GM21515 (cell line): ENCODE measurements around the gene LMO1.

Source experiments
- ATAC-seq: cut with Tn5 transposase; IDR thresholded peaks from one replicate; pipeline ENCODE4 v1.9.1; 2021; ENCODE audit not compliant: unreplicated experiment

The LMO1 gene

GRCh38 chr11:8229299-8230177 is 34.1 kb downstream of the LMO1 start:
- ATAC-seq = no peak

- ATAC-seq = no peak
These were observed 35.4 kb downstream of the LMO1 start for GRCh38 chr11:8228231-8228630.

- ATAC-seq = no peak
These were observed 36.2 kb downstream of the LMO1 start for GRCh38 chr11:8227156-8228152.

- ATAC-seq = peak; percentile 64
These were observed 38.1 kb downstream of the LMO1 start for GRCh38 chr11:8225589-8226036.

DNA sequence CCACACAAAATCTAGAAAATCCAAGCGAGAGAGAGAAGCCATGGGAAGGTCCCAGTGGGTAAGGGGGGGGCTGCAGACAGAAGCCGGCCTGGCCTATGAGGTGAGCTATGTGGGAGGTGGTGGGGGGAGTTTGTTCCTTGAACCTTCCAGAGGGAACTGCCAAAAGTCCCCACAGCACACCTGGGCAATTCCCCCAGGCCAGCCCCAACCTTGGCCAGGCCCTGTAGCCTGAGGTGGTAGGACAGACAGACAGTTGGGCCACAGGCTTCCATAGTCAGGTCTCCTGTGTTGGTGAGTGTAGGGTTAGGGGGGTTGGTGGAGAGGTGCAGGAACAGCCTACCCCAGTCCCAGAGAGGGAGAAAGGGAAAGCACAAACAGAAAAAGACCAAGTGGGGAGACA is 39.0 kb downstream of the LMO1 start:
- no peak for ATAC-seq

DNA sequence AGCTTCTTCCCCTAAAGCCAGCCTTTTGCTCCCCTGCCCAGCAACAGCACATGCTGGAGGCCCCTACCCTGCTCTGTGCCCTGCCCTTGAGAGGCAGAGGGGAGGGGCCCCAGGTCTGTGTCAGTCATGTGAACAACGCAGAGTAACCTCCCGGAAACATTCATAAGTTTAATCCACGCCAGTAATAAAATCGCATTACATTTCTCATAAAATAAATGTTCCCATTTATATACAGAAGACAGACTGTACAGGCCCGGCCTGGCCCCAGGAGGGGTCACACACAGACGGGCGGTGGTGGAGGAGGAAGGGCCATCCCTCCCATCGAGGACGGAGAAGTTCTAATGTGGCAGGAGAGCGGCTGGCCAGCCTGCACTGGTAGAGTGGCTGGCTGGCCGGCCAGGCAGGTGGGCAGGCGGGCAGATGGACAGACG is 39.5 kb downstream of the LMO1 start:
- ATAC-seq = no peak

DNA sequence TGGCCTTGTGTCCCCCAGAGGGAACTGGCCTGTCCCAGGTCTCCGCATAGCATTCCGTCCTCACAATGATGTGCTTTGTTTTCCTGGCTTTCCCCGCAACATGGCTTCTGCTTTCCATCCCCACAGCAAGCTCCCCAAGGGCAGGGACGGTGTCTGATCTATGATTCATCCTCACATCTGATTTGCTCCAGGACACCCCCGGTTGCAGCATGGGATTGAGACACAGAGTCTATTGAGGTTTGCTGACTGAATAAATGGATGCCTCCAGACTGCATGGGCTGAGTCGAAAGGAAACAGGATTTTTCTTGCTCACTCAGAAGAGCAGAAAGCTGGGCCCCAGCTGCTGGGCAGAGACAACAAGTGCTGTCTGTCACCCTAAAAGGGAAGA is 40.2 kb downstream of the LMO1 start:
- no peak for ATAC-seq

GRCh38 chr11:8222820-8223512 is 40.7 kb downstream of the LMO1 start:
- ATAC-seq = no peak

- no peak for ATAC-seq
These were observed 41.7 kb downstream of the LMO1 start for GRCh38 chr11:8221917-8222495.

GRCh38 chr11:8221046-8221723 is 42.5 kb downstream of the LMO1 start:
- ATAC-seq = no peak

GRCh38 chr11:8220261-8221045 is 43.2 kb downstream of the LMO1 start:
- no peak for ATAC-seq

DNA sequence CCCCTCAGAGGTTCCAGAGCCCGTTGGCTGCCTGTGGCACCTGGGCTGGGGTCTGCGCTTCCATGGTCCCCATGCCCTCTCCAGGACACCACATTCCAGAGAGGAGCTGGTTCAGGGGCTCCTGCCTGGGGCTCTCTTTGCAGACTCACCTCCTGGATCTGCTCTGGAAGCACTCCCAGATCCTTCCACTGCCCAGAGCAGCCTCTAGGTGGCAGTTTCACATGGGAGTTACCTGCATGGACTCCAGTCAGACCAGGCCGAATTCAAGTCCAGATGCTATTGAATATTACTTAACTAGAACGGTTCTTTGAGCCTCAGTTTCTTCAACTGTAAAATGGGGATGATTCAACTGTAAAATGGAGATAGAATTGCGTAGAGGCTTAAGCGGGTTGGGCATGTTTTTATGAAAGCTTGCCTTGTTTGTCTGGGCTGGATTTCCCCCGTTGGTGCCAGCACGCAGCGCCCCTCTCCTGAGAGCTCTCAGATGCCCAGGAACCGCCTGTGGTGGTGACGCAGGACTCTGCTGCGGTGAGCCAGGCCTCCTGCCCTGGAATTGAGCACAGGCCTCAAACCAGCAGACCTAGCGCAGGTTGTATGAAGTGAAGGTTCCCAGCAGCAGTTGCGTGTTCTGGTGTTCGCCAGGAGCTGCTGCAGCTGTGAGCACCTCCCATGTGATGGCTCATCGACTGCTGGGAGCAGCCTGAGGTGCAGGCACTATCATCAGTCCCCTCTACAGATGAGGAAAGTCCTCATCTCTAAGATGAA is 44.2 kb downstream of the LMO1 start:
- peak; percentile 71 for ATAC-seq

DNA sequence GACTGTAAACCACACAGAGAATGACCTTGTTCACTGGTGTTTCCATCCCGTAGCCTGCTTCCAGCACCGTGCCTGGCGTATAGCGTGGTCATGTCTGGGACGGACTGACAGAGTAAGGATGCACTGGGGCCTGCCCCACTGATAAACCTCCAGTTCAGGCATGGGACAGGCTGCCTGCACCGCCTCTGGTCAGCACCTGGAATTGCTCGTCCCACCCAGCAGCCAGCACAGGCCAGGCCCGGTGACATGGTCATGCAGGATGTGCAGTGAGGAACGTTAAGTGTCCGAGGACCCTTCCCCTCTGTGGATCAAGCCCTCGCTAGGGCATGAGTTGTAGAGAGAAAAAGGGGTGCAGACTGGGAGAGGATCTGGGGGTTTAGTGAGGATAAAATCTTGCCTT is 44.8 kb downstream of the LMO1 start:
- no peak for ATAC-seq

DNA sequence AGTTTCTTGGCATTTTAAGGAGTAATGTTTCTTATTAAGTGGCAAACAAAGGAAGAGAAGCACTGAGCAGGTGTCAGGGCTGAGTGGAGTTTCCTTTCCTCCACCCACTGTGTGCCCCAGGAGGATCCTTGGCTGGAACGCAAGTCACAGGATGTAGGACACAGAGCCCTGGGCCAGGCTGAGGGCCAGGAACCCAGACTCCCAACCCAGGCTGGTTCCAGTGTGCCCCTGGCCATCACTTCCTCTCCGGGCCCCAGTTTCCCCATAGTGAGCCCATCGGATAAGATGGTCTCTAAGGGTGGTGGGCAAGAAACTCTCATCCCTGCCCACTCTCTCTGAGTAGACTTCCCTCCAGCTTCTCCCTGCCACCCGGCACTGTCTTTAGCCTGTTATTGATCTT is 45.3 kb downstream of the LMO1 start:
- ATAC-seq = no peak

DNA sequence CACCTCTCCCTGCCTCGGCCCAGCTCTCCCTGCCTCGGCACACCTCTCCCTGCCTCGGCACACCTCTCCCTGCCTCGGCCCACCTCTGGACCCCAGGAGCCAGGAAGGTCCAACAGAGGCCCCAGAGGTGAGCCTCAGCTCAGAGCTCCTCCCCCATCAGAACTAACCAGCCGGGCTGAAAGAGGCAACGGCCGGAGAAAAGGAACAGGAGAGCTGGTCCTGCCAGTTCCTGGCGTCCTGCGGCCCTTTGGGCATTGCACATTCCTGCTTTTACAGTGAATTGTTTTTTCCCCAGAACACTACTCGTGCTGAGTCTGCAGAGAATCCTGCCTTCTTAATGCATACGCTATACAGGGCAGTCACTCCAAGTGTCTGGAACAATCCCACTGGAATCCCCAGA is 45.8 kb downstream of the LMO1 start:
- ATAC-seq = no peak

DNA sequence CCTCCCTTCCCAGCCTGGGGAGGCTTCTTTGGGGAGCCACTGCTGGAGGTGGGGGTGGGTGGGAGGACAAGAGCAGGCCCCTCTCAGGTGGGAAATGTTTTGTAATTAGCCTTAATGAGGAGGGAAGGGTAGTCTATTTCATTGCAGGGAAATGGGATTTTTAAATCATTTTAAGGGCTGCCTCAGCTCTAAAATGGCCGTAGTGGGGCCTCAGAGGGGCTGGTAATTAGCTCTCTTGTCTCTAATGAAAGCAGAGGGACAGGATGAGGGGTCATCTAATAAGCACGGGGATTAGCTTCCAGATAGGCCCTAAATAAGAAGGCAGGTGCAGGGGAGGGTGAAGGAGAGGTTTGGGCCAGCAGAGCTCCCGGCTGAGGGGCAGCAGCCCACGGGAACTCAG is 46.5 kb downstream of the LMO1 start:
- no peak for ATAC-seq

DNA sequence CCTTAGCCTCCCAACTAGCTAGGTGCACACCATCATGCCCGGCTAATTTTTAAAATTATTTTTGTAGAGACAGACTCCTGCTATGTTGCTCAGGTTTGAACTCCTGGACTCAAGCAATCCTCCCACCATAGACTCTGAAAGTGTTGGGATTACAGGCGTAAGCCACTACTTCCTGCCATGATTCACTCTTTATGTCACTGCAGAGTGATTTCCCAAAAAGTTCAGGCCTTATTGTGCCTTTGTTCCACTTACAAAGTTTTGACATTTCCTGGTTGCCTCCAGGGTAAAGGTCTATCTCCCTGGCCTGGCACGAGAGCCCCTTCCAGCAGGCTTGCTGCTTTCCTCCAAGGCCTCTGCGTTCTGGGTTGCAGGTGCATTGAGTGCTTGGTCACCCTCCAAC is 50.3 kb downstream of the LMO1 start:
- ATAC-seq = no peak

DNA sequence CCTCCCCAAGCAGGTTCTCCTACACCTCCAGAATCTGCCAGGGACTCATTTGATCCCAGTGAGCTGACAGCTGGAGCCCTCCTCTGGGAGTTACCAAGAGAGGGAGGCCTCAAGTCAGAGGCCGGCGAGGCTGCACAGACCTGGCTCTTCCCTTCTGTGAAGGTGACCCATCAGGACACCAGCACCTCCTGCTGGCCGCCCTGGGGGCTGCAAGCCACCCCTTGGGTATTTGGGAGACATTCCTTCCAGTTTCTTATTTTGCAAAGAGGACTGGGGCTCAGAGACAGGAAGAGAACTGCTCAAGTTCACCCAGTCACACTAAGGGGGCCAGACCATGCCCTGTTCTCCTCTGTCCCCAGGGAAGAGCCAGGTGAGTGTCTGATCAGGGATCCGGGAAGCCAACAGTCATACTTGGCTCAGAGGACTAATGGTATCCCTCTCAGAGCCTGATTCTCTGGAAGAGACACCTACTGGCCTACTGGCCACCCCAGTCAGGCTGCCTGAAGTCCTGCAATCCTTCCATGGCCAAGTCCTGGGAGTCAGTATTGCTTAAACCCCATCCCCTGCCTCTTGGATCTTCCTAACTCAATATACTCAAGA is 54.4 kb downstream of the LMO1 start:
- ATAC-seq = no peak
